DOHH2 (cell line): ENCODE measurements around the gene IGDCC3.

Source experiments
- EZH2phosphoT487 ChIP-seq: fragments of 200-600 bp; sonication (generic); IDR thresholded peaks from 2 replicates; pipeline ENCODE4 v1.6.1; 2017; ENCODE audit warnings: borderline replicate concordance, mild to moderate bottlenecking, antibody characterized with exemption, low read length, moderate library complexity, mixed read lengths
- TF ChIP-seq, protein P1 (sequence below): fragments of 200-600 bp; sonication (generic); IDR thresholded peaks from one replicate; pipeline ENCODE4 v1.5.1; 2014; ENCODE audit warnings: antibody characterized with exemption, mild to moderate bottlenecking, low read depth, low read length; ENCODE audit not compliant: poor library complexity, severe bottlenecking

- TF ChIP-seq, protein P1, sequence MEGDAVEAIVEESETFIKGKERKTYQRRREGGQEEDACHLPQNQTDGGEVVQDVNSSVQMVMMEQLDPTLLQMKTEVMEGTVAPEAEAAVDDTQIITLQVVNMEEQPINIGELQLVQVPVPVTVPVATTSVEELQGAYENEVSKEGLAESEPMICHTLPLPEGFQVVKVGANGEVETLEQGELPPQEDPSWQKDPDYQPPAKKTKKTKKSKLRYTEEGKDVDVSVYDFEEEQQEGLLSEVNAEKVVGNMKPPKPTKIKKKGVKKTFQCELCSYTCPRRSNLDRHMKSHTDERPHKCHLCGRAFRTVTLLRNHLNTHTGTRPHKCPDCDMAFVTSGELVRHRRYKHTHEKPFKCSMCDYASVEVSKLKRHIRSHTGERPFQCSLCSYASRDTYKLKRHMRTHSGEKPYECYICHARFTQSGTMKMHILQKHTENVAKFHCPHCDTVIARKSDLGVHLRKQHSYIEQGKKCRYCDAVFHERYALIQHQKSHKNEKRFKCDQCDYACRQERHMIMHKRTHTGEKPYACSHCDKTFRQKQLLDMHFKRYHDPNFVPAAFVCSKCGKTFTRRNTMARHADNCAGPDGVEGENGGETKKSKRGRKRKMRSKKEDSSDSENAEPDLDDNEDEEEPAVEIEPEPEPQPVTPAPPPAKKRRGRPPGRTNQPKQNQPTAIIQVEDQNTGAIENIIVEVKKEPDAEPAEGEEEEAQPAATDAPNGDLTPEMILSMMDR = no peak
- TF ChIP-seq EZH2phosphoT487 = no peak
Observed at GRCh38 chr15:65414841-65415621, 37.2 kb upstream of the IGDCC3 start.
